GM12801 (cell line): ENCODE measurements around the gene ZNF79.

ENCODE experiments used
- CTCF ChIP-seq: IDR thresholded peaks from one replicate; pipeline ENCODE4 v1.5.1; 2011; ENCODE audit warnings: control low read depth; ENCODE audit not compliant: insufficient read length; ENCODE audit errors: extremely low read depth

ZNF79 gene

GRCh38 chr9:127399736-127400269, 24.4 kb upstream of the ZNF79 start:
- TF ChIP-seq CTCF, result no peak

- TF ChIP-seq CTCF, result no peak
Measured at GRCh38 chr9:127402401-127403090, 21.6 kb upstream of the ZNF79 start.

GRCh38 chr9:127403507-127404192, 20.5 kb upstream of the ZNF79 start:
- no peak for TF ChIP-seq CTCF

- TF ChIP-seq CTCF, result no peak
Measured at GRCh38 chr9:127404631-127405030, 19.6 kb upstream of the ZNF79 start.

GRCh38 chr9:127405344-127406125, 18.6 kb upstream of the ZNF79 start:
- no peak for TF ChIP-seq CTCF

GRCh38 chr9:127406799-127407491, 17.2 kb upstream of the ZNF79 start:
- no peak for TF ChIP-seq CTCF

GRCh38 chr9:127407492-127407843, 16.7 kb upstream of the ZNF79 start:
- no peak for TF ChIP-seq CTCF
